Activated CD4-positive, alpha-beta memory T cell treated with anti-CD3 and anti-CD28 coated beads for 36 hours (primary cell): ENCODE data around the gene ROBO3. TPM values are rescaled to one million over a fixed set of nuclear protein-coding genes. Genes with fewer than 3 reads are reported as not detected.

Source experiments
- CTCF ChIA-PET: fragments of 350-600 bp; sonication (Branson Sonifier 250); formaldehyde crosslinking; loops from one replicate; lab custom pipeline; 2021; ENCODE audit warnings: antibody characterized with exemption, inconsistent platforms; lab: Charles Lee
- POLR2A ChIA-PET: fragments of 350-600 bp; sonication (Branson Sonifier 250); formaldehyde crosslinking; loops from one replicate; lab custom pipeline; 2021; ENCODE audit warnings: antibody characterized with exemption; lab: Charles Lee
- DNase-seq: peaks from one replicate; pipeline ENCODE4 v3.0.0-alpha.2; 2020
- H3K27ac Mint-ChIP-seq: one replicate; pipeline ENCODE4 v1.8.0; 2021; ENCODE audit warnings: mixed read lengths
- H3K27me3 Mint-ChIP-seq: one replicate; pipeline ENCODE4 v1.8.0; 2021; ENCODE audit warnings: mixed read lengths
- H3K36me3 Mint-ChIP-seq: one replicate; pipeline ENCODE4 v1.8.0; 2021; ENCODE audit warnings: mixed read lengths
- H3K4me1 Mint-ChIP-seq: one replicate; pipeline ENCODE4 v1.8.0; 2021; ENCODE audit warnings: low read depth, mixed read lengths
- H3K4me3 Mint-ChIP-seq: one replicate; pipeline ENCODE4 v1.8.0; 2021; ENCODE audit warnings: mild to moderate bottlenecking, mixed read lengths
- H3K9me3 Mint-ChIP-seq: one replicate; pipeline ENCODE4 v1.8.0; 2021; ENCODE audit warnings: mixed read lengths
- intact Hi-C: fragments of 100-400 bp; cut with micrococcal nuclease; formaldehyde crosslinking; loops from one replicate; pipeline ENCODE4 v1.15.1; 2023
- total RNA-seq, 2 experiments: library from RNA; stranded (reverse); gene quantifications; one replicate each; pipeline ENCODE4 v1.2.3, GENCODE V29; 2021

The ROBO3 gene
- total RNA-seq, 2 experiments from 2014 or later, result 9.0 to 10.4 TPM

DNA sequence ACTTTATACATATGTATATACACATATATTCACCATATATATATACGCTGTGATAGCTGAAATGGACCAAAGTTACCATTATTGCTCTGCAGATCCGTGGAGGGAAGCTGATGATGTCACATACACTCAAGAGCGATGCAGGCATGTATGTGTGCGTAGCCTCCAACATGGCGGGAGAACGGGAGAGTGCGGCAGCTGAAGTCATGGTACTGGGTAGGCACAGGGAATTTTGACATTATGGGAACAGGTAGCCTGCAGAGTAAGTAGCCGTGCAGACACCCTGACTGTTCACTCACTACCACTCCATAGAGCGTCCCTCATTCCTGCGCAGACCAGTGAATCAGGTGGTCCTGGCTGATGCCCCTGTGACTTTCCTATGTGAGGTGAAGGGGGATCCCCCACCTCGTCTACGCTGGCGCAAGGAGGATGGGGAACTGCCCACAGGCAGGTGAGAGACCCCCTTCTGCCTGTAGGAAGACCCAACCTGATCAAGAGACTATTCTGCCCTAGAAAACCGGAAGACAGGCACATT, 4.7 kb downstream of the ROBO3 start:
- Mint-ChIP-seq H3K36me3 (no peaks in the 10 kb centered on the region), H3K27ac (no peak overlapping the region), H3K4me3 (no peak overlapping the region), H3K27me3 (peaks cover 62% of the 10 kb centered on the region), H3K4me1 (peaks cover 27% of the 10 kb centered on the region), H3K9me3 (no peaks in the 10 kb centered on the region)
- intact Hi-C loops, result loop anchor here (5.0 to 10.0 kb wide), 4 partner anchors 108 to 455 kb away; partner anchors contain the start of gene ESAM
- DNase-seq, result no peak
- ChIA-PET CTCF (interaction anchor here (0.9 kb wide), 1 partner anchor 33 kb away, joined by 4 read pairs; no protein-coding TSS in a partner anchor), POLR2A (no interaction called here)

DNA sequence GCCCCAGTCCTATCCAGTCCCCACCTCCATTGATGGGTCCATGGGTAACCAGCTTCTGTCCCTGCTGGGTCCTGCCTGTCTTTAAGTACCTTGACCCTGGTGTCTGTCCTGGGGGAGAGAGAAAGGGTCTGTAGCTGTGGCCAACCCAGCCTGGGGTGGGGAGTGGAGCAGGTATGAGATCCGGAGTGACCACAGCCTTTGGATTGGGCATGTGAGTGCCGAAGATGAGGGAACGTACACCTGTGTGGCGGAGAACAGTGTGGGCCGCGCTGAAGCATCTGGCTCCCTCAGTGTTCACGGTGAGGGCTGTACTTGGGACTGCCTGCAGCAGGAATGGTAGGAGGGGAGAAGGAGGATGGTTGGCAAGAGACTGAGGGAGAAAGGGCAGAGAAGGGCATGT, 5.2 kb downstream of the ROBO3 start:
- POLR2A ChIA-PET, result no interaction called here
- Mint-ChIP-seq H3K4me1 (peaks cover 27% of the 10 kb centered on the region), H3K27ac (no peak overlapping the region), H3K4me3 (no peak overlapping the region), H3K9me3 (no peaks in the 10 kb centered on the region), H3K27me3 (peaks cover 60% of the 10 kb centered on the region), H3K36me3 (no peaks in the 10 kb centered on the region)
- intact Hi-C loops, result loop anchor here (10.0 kb wide), 1 partner anchor 274 kb away; no protein-coding TSS in a partner anchor
- DNase-seq, result no peak
- CTCF ChIA-PET, result no interaction called here

DNA sequence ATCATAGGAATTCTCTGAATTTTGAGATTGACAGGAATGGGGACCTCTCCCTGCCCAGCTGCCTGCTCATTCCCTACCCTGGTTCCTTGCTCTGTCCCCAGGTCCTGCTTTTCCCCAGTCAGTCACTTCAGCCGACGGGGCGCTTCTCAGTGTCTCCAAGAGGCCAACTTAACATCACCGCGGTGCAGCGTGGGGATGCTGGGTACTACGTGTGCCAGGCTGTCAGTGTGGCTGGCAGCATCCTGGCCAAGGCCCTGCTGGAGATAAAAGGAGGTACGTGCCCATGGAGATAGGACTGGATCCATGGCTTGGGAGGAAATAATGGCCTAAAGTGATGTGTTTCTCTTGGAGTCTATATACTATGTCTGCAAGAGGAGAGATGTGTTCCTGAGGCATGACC, 7.0 kb downstream of the ROBO3 start:
- POLR2A ChIA-PET, result no interaction called here
- Mint-ChIP-seq H3K4me1 (peaks cover 24% of the 10 kb centered on the region), H3K27ac (no peak overlapping the region), H3K27me3 (peaks cover 47% of the 10 kb centered on the region), H3K36me3 (no peaks in the 10 kb centered on the region), H3K9me3 (no peaks in the 10 kb centered on the region), H3K4me3 (no peak overlapping the region)
- CTCF ChIA-PET, result interaction anchor here (0.9 kb wide), 1 partner anchor 203 kb away, joined by 3 read pairs; no protein-coding TSS in a partner anchor
- no peak for DNase-seq
- intact Hi-C loops, result loop anchor here (10.0 kb wide), 1 partner anchor 273 kb away; no protein-coding TSS in a partner anchor

DNA sequence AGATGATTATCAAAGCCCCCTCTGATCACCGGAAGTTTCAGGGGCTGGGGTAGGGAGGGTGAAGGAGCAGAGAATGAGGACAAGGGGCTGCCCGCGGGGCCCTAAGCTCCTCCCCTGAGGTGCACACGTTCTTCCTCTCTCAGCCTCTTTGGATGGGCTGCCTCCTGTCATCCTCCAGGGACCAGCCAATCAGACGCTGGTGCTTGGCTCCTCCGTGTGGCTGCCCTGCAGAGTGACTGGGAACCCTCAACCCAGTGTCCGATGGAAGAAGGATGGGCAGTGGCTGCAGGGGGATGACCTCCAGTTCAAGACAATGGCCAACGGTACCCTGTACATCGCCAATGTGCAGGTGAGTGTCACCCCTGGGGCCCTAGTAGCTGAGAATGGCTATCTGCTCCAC, 7.5 kb downstream of the ROBO3 start:
- Mint-ChIP-seq H3K4me3 (no peak overlapping the region), H3K36me3 (no peaks in the 10 kb centered on the region), H3K27ac (no peak overlapping the region), H3K9me3 (no peaks in the 10 kb centered on the region), H3K27me3 (peaks cover 43% of the 10 kb centered on the region), H3K4me1 (peaks cover 24% of the 10 kb centered on the region)
- DNase-seq, result no peak
- POLR2A ChIA-PET, result no interaction called here
- CTCF ChIA-PET, result no interaction called here
- intact Hi-C loops, result loop anchor here (10.0 kb wide), 1 partner anchor 272 kb away; no protein-coding TSS in a partner anchor

DNA sequence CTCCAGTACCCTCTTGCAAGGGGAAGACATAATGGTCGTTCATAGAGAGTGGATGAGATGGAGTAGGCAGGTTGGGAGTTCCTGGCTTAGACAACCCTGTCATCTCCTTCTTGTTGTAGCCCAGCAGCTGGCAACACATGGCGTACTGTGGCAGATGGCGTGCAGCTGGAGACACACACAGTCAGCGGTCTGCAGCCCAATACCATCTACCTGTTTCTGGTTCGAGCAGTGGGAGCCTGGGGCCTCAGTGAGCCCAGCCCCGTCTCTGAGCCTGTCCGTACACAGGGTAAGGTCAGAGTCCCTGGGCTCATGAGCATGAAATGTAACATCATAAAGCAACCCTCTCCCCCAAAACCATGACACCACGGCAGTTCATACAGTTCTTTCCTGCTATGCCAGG, 8.7 kb downstream of the ROBO3 start:
- H3K36me3 Mint-ChIP-seq, result no peaks in the 10 kb centered on the region
- no peak for DNase-seq
- intact Hi-C loops, result loop anchor here (10.0 kb wide), 1 partner anchor 271 kb away; no protein-coding TSS in a partner anchor
- H3K27ac Mint-ChIP-seq, result no peak overlapping the region
- POLR2A ChIA-PET, result no interaction called here
- no peaks in the 10 kb centered on the region for H3K9me3 Mint-ChIP-seq
- CTCF ChIA-PET, result interaction anchor here (0.8 to 0.9 kb wide), 2 partner anchors 9 to 205 kb away, joined by 3 read pairs; partner anchors contain the start of gene ROBO3
- H3K4me3 Mint-ChIP-seq, result no peak overlapping the region
- peaks cover 15% of the 10 kb centered on the region for H3K4me1 Mint-ChIP-seq
- peaks cover 31% of the 10 kb centered on the region for H3K27me3 Mint-ChIP-seq

DNA sequence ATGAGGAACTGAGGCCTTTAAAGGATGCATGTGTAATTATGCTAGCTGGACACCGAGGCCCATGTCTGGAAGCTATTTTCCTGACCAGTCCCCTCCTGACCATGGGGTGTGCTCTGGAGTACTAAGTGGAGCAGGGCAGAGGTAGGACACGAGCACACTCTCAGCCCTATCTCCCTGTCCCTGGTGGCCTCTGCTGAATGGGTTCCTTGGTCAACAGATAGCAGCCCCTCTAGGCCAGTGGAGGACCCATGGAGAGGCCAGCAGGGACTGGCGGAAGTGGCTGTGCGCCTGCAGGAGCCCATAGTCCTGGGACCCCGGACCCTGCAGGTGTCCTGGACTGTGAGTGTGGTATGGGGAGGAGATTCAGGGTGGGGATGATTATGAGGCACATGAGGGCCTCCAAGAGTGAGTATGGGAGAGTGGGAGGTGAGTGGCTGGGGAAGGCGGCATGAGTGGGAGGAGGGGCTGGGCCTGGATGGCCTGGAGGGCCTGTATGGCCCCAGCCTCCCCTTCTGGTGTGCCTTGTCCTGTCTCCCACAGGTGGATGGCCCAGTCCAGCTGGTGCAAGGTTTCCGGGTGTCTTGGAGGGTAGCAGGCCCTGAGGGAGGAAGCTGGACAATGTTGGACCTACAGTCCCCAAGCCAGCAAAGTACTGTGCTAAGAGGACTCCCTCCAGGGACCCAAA, 9.5 kb downstream of the ROBO3 start:
- no peak for DNase-seq
- CTCF ChIA-PET, result interaction anchor here (0.7 to 1.8 kb wide), 4 partner anchors 9 to 206 kb away, joined by 3 to 21 read pairs (median 3); partner anchors contain the start of genes CCDC15 and ROBO3
- Mint-ChIP-seq H3K36me3 (no peaks in the 10 kb centered on the region), H3K27me3 (peaks cover 24% of the 10 kb centered on the region), H3K9me3 (no peaks in the 10 kb centered on the region), H3K4me1 (peaks cover 13% of the 10 kb centered on the region), H3K27ac (no peak overlapping the region), H3K4me3 (no peak overlapping the region)
- intact Hi-C loops, result loop anchor here (5.0 to 10.0 kb wide), 2 partner anchors 117 to 270 kb away; no protein-coding TSS in a partner anchor
- POLR2A ChIA-PET, result no interaction called here

DNA sequence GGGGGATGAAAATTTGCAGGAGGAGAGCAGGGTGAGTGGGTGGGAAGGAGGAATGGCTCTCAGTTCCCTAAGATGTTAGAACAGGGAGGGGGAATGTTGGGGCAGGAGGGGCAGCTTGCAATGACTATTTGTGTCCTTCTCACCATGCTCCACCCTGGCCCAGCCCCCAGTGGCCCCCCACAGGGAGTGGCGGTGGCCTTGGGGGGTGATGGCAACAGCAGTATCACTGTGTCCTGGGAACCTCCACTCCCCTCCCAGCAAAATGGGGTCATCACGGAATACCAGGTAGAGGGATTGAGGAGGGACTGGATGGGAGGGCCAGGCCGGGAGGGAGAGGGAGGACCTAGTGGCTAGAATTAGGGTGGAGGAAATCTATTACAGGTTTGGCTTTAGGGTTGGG, 10.2 kb downstream of the ROBO3 start:
- H3K27ac Mint-ChIP-seq, result no peak overlapping the region
- peaks cover 18% of the 10 kb centered on the region for H3K27me3 Mint-ChIP-seq
- POLR2A ChIA-PET, result interaction anchor here (1.3 kb wide), 1 partner anchor 202 kb away, joined by 7 read pairs; the partner anchor contains the start of genes SIAE and SPA17
- CTCF ChIA-PET, result interaction anchor here (1.0 to 1.8 kb wide), 8 partner anchors 11 to 267 kb away, joined by 3 to 21 read pairs (median 6); partner anchors contain the start of gene CCDC15
- no peaks in the 10 kb centered on the region for H3K36me3 Mint-ChIP-seq
- intact Hi-C loops, result loop anchor here (5.0 to 10.0 kb wide), 2 partner anchors 118 to 269 kb away; no protein-coding TSS in a partner anchor
- H3K9me3 Mint-ChIP-seq, result no peaks in the 10 kb centered on the region
- peaks cover 13% of the 10 kb centered on the region for H3K4me1 Mint-ChIP-seq
- peak overlapping the region; percentile 7 for H3K4me3 Mint-ChIP-seq
- no peak for DNase-seq

DNA sequence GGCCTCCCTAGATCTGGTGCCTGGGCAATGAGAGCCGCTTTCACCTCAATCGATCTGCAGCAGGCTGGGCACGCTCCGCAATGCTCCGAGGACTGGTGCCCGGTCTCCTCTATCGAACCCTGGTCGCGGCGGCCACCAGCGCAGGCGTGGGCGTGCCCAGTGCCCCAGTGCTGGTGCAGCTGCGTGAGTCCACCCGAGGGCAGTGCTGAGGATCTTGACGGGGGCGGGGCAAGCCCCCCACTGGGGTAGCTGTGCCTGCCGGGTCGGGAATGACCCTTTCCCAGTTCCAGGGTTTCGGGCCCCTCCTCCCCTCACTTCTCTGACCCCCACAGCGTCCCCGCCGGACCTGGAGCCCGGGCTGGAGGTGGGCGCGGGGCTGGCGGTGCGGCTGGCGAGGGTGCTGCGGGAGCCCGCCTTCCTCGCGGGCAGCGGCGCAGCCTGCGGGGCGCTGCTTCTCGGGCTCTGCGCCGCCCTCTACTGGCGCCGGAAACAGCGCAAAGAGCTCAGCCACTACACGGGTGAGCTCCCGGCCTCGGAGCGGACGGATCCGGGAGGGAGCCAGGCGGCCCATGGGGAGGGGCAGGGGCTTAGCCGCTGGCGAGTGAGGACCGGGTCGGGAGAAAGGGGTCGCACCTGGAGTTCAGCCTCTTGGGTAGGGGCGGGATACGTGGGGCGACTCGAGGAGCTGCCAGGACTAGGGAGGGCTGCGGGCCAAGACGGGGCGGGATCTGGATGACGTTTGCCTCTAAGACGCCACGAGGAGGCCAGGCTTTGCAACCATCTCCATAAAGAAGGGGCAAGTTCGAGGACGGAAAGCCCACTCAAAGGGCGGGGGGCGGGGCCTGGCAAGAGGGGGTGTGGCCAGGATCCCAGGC, 10.9 kb downstream of the ROBO3 start:
- intact Hi-C loops, result loop anchor here (1.0 to 10.0 kb wide), 7 partner anchors 37 to 269 kb away; partner anchors contain the start of genes CCDC15, MSANTD2 and TMEM218
- no peaks in the 10 kb centered on the region for H3K36me3 Mint-ChIP-seq
- peak overlapping the region; percentile 77 for H3K4me3 Mint-ChIP-seq
- ChIA-PET CTCF (interaction anchor here (0.6 to 1.8 kb wide), 41 partner anchors 9 to 573 kb away, joined by 3 to 30 read pairs (median 4); partner anchors contain the start of genes CCDC15, MSANTD2, NRGN and ROBO3), POLR2A (interaction anchor here (0.7 to 1.3 kb wide), 4 partner anchors 76 to 203 kb away, joined by 3 to 7 read pairs (median 5); partner anchors contain the start of genes CCDC15, MSANTD2, SIAE and SPA17)
- peaks cover 13% of the 10 kb centered on the region for H3K4me1 Mint-ChIP-seq
- peak overlapping the region; percentile 61 for H3K27ac Mint-ChIP-seq
- DNase-seq, result peak; percentile 85
- no peaks in the 10 kb centered on the region for H3K9me3 Mint-ChIP-seq
- peaks cover 15% of the 10 kb centered on the region for H3K27me3 Mint-ChIP-seq

DNA sequence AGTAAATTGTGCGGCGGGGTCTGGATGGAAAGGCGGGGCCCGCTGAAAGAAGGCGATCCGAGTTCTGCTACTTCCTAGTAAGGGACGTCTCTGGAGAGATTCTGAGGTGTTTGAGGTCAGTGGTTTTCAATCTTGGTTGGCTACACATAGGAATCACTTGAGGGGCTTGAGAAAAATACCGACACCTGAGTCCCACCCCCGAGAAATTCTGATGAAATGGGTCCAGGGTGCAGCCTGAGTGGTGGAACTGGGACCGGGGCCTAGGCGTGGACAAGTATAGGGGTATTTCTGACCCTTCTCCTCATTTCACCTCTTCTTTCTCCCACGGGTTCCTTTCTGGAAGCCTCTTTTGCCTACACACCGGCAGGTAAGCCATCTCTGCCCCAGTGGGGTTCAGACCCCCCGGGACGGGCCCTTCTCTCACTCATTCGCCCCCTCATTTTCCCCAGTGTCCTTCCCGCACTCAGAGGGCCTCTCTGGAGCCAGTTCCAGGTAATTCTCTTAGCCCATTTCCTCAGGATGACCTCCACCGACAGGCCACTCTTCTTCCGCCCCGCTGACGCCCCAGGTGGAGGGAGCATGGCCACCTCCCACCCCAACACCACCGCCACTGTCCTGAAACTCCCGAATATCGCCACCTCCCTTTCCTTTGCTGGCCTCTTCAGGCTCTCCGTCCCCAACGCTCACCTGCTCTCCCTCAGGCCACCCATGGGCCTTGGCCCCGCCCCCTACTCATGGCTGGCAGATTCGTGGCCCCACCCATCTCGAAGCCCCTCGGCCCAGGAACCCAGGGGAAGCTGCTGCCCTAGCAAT, 11.8 kb downstream of the ROBO3 start:
- DNase-seq, result no peak
- H3K27me3 Mint-ChIP-seq, result peaks cover 12% of the 10 kb centered on the region
- H3K4me3 Mint-ChIP-seq, result peak overlapping the region; percentile 77
- H3K27ac Mint-ChIP-seq, result no peak overlapping the region
- ChIA-PET POLR2A (interaction anchor here (0.7 to 1.3 kb wide), 4 partner anchors 77 to 204 kb away, joined by 3 to 7 read pairs (median 5); partner anchors contain the start of genes CCDC15, MSANTD2, SIAE and SPA17), CTCF (interaction anchor here (0.6 to 1.8 kb wide), 40 partner anchors 8 to 572 kb away, joined by 3 to 30 read pairs (median 4); partner anchors contain the start of genes CCDC15, MSANTD2, NRGN and ROBO3)
- peaks cover 13% of the 10 kb centered on the region for H3K4me1 Mint-ChIP-seq
- intact Hi-C loops, result loop anchor here (1.0 to 10.0 kb wide), 7 partner anchors 38 to 268 kb away; partner anchors contain the start of genes CCDC15, MSANTD2 and TMEM218
- no peaks in the 10 kb centered on the region for H3K36me3 Mint-ChIP-seq
- H3K9me3 Mint-ChIP-seq, result no peaks in the 10 kb centered on the region

DNA sequence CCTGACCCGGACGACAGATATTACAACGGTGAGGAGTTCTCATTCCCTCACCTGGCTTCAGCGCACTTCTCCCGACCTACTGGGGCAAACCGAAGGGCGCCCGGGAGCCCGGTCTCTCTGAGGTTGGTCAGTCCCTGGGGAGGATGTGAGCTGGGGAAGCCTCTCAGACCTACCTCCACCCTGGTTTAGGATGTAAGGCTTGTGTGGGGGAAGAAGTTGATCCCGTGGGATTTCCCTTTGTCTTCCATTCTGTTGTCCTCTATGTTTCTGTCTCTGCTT, 12.3 kb downstream of the ROBO3 start:
- Mint-ChIP-seq H3K9me3 (no peaks in the 10 kb centered on the region), H3K36me3 (no peaks in the 10 kb centered on the region), H3K4me1 (peaks cover 13% of the 10 kb centered on the region), H3K27me3 (peaks cover 7% of the 10 kb centered on the region), H3K27ac (no peak overlapping the region), H3K4me3 (peak overlapping the region; percentile 77)
- ChIA-PET CTCF (interaction anchor here (1.0 kb wide), 1 partner anchor 12 kb away, joined by 4 read pairs; the partner anchor contains the start of gene ROBO3), POLR2A (no interaction called here)
- no peak for DNase-seq
- intact Hi-C loops, result loop anchor here (2.0 to 10.0 kb wide), 5 partner anchors 39 to 267 kb away; partner anchors contain the start of genes MSANTD2 and TMEM218
